Prostate gland (tissue), 2 donors: ENCODE measurements around the gene CIPC.

Experiments used
- POLR2A ChIP-seq: fragments of 450-650 bp; IDR thresholded peaks from one replicate; pipeline ENCODE4 v1.6.1; 2016; ENCODE audit warnings: antibody characterized with exemption, mild to moderate bottlenecking
- POLR2AphosphoS5 ChIP-seq: sonication (generic); formaldehyde crosslinking; IDR thresholded peaks from one replicate; pipeline ENCODE4 v1.6.1; 2017; ENCODE audit warnings: antibody characterized with exemption
- TF ChIP-seq, protein P1 (sequence below), 4 experiments: fragments of 200-600 bp in 2 of 4; fragments of 450-650 bp in 2 of 4; sonication (generic) in 2 of 4; IDR thresholded peaks; 1 replicate in 3 of 4; 2 replicates in 1 of 4; pipeline ENCODE4 v1.5.1; 2016 to 2019; ENCODE audit warnings: antibody characterized with exemption in 4 of 4, mild to moderate bottlenecking in 2 of 4, moderate library complexity in 2 of 4

DNA sequence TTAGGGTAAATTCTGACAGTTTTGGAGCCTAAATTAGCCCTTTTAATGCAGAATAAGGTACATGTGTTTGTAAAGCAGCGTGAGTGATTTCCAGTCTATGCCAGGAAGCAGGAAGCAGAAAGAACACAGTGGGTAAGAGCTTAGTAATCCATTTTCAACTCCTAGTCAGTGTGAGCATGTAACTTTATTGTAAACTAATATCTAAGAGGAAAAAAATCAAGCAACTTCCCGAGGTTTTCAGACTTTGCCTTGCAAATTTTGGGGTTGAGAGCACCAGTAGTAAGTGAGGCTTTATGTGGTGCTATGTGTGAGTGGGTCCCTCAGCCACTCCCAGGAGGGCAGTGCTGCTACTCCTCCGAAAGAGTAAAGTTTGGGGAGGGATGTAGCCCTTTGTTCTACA, 2.9 kb downstream of the CIPC start:
- TF ChIP-seq, protein P1, sequence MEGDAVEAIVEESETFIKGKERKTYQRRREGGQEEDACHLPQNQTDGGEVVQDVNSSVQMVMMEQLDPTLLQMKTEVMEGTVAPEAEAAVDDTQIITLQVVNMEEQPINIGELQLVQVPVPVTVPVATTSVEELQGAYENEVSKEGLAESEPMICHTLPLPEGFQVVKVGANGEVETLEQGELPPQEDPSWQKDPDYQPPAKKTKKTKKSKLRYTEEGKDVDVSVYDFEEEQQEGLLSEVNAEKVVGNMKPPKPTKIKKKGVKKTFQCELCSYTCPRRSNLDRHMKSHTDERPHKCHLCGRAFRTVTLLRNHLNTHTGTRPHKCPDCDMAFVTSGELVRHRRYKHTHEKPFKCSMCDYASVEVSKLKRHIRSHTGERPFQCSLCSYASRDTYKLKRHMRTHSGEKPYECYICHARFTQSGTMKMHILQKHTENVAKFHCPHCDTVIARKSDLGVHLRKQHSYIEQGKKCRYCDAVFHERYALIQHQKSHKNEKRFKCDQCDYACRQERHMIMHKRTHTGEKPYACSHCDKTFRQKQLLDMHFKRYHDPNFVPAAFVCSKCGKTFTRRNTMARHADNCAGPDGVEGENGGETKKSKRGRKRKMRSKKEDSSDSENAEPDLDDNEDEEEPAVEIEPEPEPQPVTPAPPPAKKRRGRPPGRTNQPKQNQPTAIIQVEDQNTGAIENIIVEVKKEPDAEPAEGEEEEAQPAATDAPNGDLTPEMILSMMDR (IDR thresholded peaks at IDR 0.05): no peak
- no peak for TF ChIP-seq POLR2A
- TF ChIP-seq POLR2AphosphoS5: peak; percentile 50
